ENCODE measurements around the gene GALNT10.

GRCh38 chr5:154302161-154302560 is 111.6 kb downstream of the GALNT10 start:
- no peak for TF ChIP-seq POLR2AphosphoS5 (IDR thresholded peaks at IDR 0.05)
- no peak for TF ChIP-seq POLR2A (IDR thresholded peaks at IDR 0.05)
- no peak for TF ChIP-seq CTCF (IDR thresholded peaks at IDR 0.05 in 8 of 11, conservative IDR thresholded peaks at IDR 0.05 in 3 of 11)

Measured in spleen (tissue), 7 donors.